SK-N-SH (cell line): ENCODE results near the gene MINDY1. TPM values are rescaled to one million over a fixed set of nuclear protein-coding genes. Genes with fewer than 3 reads are reported as not detected.

Experiments used
- CTCF ChIA-PET: fragments of 300-600, 350-600 bp; formaldehyde crosslinking; extraction: SDS; loops from one replicate; lab custom pipeline; 2021; lab: Yijun Ruan, JAX
- POLR2A ChIA-PET: fragments of 350-600 bp; sonication (Branson Sonifier 250); formaldehyde crosslinking; extraction: SDS; loops from one replicate; lab custom pipeline; 2020; ENCODE audit warnings: antibody characterized with exemption, inconsistent platforms; lab: Yijun Ruan, JAX
- DNase-seq: peaks from one replicate; pipeline ENCODE4 v3.0.0; 2012
- H2AFZ ChIP-seq: fragments of 200-600 bp; sonication (generic); 2 replicates; pipeline ENCODE4 v1.8.1; 2016; ENCODE audit warnings: antibody characterized with exemption, mild to moderate bottlenecking, low read depth
- H3F3A ChIP-seq: fragments of 200-600 bp; sonication (generic); replicated peaks from 2 replicates; pipeline ENCODE3; 2016; ENCODE audit warnings: antibody characterized with exemption, mild to moderate bottlenecking; ENCODE audit not compliant: insufficient read depth
- H3K27ac ChIP-seq, 2 experiments: fragments of 200-500 bp in 1 of 2; fragments of 200-600 bp in 1 of 2; sonication (Bioruptor generic) in 1 of 2; sonication (generic), shearing (Covaris generic) in 1 of 2; 2 replicates each; pipeline versions ENCODE4 v1.5.1 to v1.6.1; 2014 to 2016; ENCODE audit warnings: low read depth in 2 of 2, inconsistent platforms in 1 of 2, low read length in 1 of 2, mild to moderate bottlenecking in 1 of 2, mixed read lengths in 1 of 2
- H3K27me3 ChIP-seq: fragments of 200-600 bp; sonication (generic), shearing (Covaris generic); 2 replicates; pipeline ENCODE4 v1.6.1; 2016; ENCODE audit warnings: mixed run types; ENCODE audit not compliant: insufficient read depth
- H3K36me3 ChIP-seq, 2 experiments: fragments of 200-500 bp in 1 of 2; fragments of 200-600 bp in 1 of 2; sonication (Bioruptor generic) in 1 of 2; sonication (generic) in 1 of 2; replicated peaks in 1 of 2; 2 replicates each; pipeline versions ENCODE3 to v1.5.1; 2014 to 2016; ENCODE audit warnings: low read length in 1 of 2, mild to moderate bottlenecking in 1 of 2; ENCODE audit not compliant: insufficient read depth in 2 of 2, control insufficient read depth in 1 of 2
- H3K4me1 ChIP-seq, 2 experiments: fragments of 200-500 bp in 1 of 2; fragments of 200-600 bp in 1 of 2; sonication (Bioruptor generic) in 1 of 2; sonication (generic), shearing (Covaris generic) in 1 of 2; 2 replicates each; pipeline versions ENCODE4 v1.5.1 to v1.6.1; 2014 to 2016; ENCODE audit warnings: low read depth in 1 of 2, low read length in 1 of 2, mixed run types in 1 of 2; ENCODE audit not compliant: insufficient read depth in 2 of 2, control insufficient read depth in 1 of 2
- H3K4me2 ChIP-seq: fragments of 200-600 bp; sonication (generic), shearing (Covaris generic); 2 replicates; pipeline ENCODE4 v1.6.1; 2017; ENCODE audit warnings: mixed run types
- H3K4me3 ChIP-seq, 2 experiments: fragments of 200-500 bp in 1 of 2; fragments of 200-600 bp in 1 of 2; sonication (Bioruptor generic) in 1 of 2; sonication (generic), shearing (Covaris generic) in 1 of 2; 2 replicates each; pipeline versions ENCODE4 v1.5.1 to v1.8.1; 2014 to 2016; ENCODE audit warnings: low read depth in 2 of 2, inconsistent platforms in 1 of 2, low read length in 1 of 2, mild to moderate bottlenecking in 1 of 2, mixed read lengths in 1 of 2, moderate library complexity in 1 of 2
- H3K79me2 ChIP-seq: fragments of 200-600 bp; sonication (generic); 2 replicates; pipeline ENCODE4 v1.8.1; 2017; ENCODE audit warnings: mild to moderate bottlenecking; ENCODE audit not compliant: insufficient read depth
- H3K9ac ChIP-seq: fragments of 200-600 bp; sonication (generic); 2 replicates; pipeline ENCODE4 v1.6.1; 2017; ENCODE audit warnings: mixed run types
- H3K9me2 ChIP-seq: fragments of 200-600 bp; sonication (generic); 2 replicates; pipeline ENCODE4 v1.6.1; 2017; ENCODE audit warnings: mixed run types
- H3K9me3 ChIP-seq: fragments of 200-600 bp; sonication (generic); 2 replicates; pipeline ENCODE4 v1.6.1; 2017; ENCODE audit warnings: mixed run types, mild to moderate bottlenecking, moderate library complexity
- H4K20me1 ChIP-seq: fragments of 200-600 bp; sonication (generic); 2 replicates; pipeline ENCODE4 v1.6.1; 2017; ENCODE audit warnings: mild to moderate bottlenecking, mixed run types; ENCODE audit not compliant: insufficient read depth
- CHD2 ChIP-seq: fragments of 150-350 bp; IDR thresholded peaks from 2 replicates; pipeline ENCODE4 v1.6.1; 2018; ENCODE audit warnings: low read length; ENCODE audit not compliant: partially characterized antibody
- EP300 ChIP-seq, 2 experiments: IDR thresholded peaks; 2 replicates each; pipeline versions ENCODE4 v1.4.0 to v1.6.1; 2012; ENCODE audit warnings: borderline replicate concordance in 1 of 2, low read depth in 1 of 2, low read length in 1 of 2
- FOXJ3 ChIP-seq: sonication (generic); formaldehyde crosslinking; IDR thresholded peaks from 2 replicates; pipeline ENCODE4 v1.5.1; 2020; ENCODE audit warnings: mild to moderate bottlenecking, missing genetic modification reagents
- FOXM1 ChIP-seq: IDR thresholded peaks from 2 replicates; pipeline ENCODE4 v1.4.0; 2012; ENCODE audit warnings: low read depth, mild to moderate bottlenecking
- GABPA ChIP-seq: IDR thresholded peaks from 2 replicates; pipeline ENCODE4 v1.4.0; 2012; ENCODE audit warnings: low read depth, mild to moderate bottlenecking
- MAX ChIP-seq: IDR thresholded peaks from 2 replicates; pipeline ENCODE4 v1.4.0; 2012; ENCODE audit warnings: low read depth
- MEF2A ChIP-seq: IDR thresholded peaks from 2 replicates; pipeline ENCODE4 v1.4.0; 2012; ENCODE audit warnings: low read depth, borderline replicate concordance
- NRF1 ChIP-seq: IDR thresholded peaks from 2 replicates; pipeline ENCODE4 v1.6.1; 2012; ENCODE audit warnings: low read depth, mild to moderate bottlenecking, low read length
- RCOR1 ChIP-seq: fragments of 150-350 bp; IDR thresholded peaks from 2 replicates; pipeline ENCODE4 v1.6.1; 2017; ENCODE audit warnings: antibody characterized with exemption, low read length
- REST ChIP-seq: IDR thresholded peaks from 2 replicates; pipeline ENCODE4 v1.6.1; 2012; ENCODE audit warnings: mild to moderate bottlenecking, low read depth, low read length, moderate library complexity
- RFX5 ChIP-seq: IDR thresholded peaks from 2 replicates; pipeline ENCODE4 v1.6.1; 2012; ENCODE audit warnings: mild to moderate bottlenecking, improper control_type of control experiment, low read length
- SIN3A ChIP-seq: IDR thresholded peaks from 2 replicates; pipeline ENCODE4 v1.6.1; 2012; ENCODE audit warnings: low read depth, mild to moderate bottlenecking, low read length, moderate library complexity, borderline replicate concordance
- TAF1 ChIP-seq: IDR thresholded peaks from 2 replicates; pipeline ENCODE4 v1.6.1; 2012; ENCODE audit warnings: low read depth, mild to moderate bottlenecking, low read length, moderate library complexity, borderline replicate concordance
- TEAD4 ChIP-seq: IDR thresholded peaks from 2 replicates; pipeline ENCODE4 v1.4.0; 2012; ENCODE audit warnings: mild to moderate bottlenecking, borderline replicate concordance; ENCODE audit not compliant: insufficient read depth
- USF1 ChIP-seq: IDR thresholded peaks from 2 replicates; pipeline ENCODE4 v1.4.0; 2012; ENCODE audit warnings: low read depth, borderline replicate concordance
- WGBS: methylation state at CpG from one replicate; pipeline ENCODE4 v1.1.6; 2017; ENCODE audit warnings: low lambda C conversion rate; 5-methylcytosine and 5-hydroxymethylcytosine counted together
- polyA plus RNA-seq, 3 experiments: library from polyadenylated mRNA; depleted of rRNA; stranded (reverse); fragments of >200 nt; gene quantifications; 2 replicates each; pipeline ENCODE4 v1.2.3, GENCODE V29; 2012
- TF ChIP-seq, protein P1 (sequence below): fragments of 200-600 bp; sonication (generic); IDR thresholded peaks from 2 replicates; pipeline ENCODE4 v1.6.1; 2017; ENCODE audit warnings: antibody characterized with exemption, mild to moderate bottlenecking, moderate library complexity

The MINDY1 gene
- polyA plus RNA-seq, 1 of the 3 experiments (the other 2 are of a cell fraction) = 6.0 TPM

GRCh38 chr1:150981177-150981804 lies 25.4 kb downstream of the MINDY1 start:
- Histone ChIP-seq H2AFZ (no peak overlapping the region), H3K9me3 (no peaks in the 10 kb centered on the region), H3K36me3 (no peaks in the 10 kb centered on the region), H3K27me3 (no peaks in the 10 kb centered on the region), H3K27ac (no peak overlapping the region), H3F3A (peaks cover 20% of the 10 kb centered on the region), H3K4me3 (no peak overlapping the region), H3K9ac (no peak overlapping the region), H4K20me1 (no peaks in the 10 kb centered on the region), H3K9me2 (no peaks in the 10 kb centered on the region), H3K4me2 (no peak overlapping the region), H3K79me2 (no peaks in the 10 kb centered on the region), H3K4me1 (peaks cover 23 to 24% of the 10 kb centered on the region in 2 experiments)
- 97% methylated on average over 4 of the region's 6 CpGs for WGBS
- TF ChIP-seq TAF1 = no peak
- TF ChIP-seq TEAD4 = no peak
- no peak for TF ChIP-seq RFX5
- TF ChIP-seq NRF1 = no peak
- no peak for TF ChIP-seq FOXM1
- TF ChIP-seq USF1 = no peak
- no peak for TF ChIP-seq GABPA
- TF ChIP-seq FOXJ3 = no peak
- no peak for TF ChIP-seq MEF2A
- no peak for TF ChIP-seq MAX
- TF ChIP-seq REST = no peak
- no peak for TF ChIP-seq SIN3A
- TF ChIP-seq, protein P1, sequence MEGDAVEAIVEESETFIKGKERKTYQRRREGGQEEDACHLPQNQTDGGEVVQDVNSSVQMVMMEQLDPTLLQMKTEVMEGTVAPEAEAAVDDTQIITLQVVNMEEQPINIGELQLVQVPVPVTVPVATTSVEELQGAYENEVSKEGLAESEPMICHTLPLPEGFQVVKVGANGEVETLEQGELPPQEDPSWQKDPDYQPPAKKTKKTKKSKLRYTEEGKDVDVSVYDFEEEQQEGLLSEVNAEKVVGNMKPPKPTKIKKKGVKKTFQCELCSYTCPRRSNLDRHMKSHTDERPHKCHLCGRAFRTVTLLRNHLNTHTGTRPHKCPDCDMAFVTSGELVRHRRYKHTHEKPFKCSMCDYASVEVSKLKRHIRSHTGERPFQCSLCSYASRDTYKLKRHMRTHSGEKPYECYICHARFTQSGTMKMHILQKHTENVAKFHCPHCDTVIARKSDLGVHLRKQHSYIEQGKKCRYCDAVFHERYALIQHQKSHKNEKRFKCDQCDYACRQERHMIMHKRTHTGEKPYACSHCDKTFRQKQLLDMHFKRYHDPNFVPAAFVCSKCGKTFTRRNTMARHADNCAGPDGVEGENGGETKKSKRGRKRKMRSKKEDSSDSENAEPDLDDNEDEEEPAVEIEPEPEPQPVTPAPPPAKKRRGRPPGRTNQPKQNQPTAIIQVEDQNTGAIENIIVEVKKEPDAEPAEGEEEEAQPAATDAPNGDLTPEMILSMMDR = no peak
- no peak for TF ChIP-seq EP300 (IDR thresholded peaks at IDR 0.05; ENCODE audit: borderline replicate concordance in 1 of 2, low read depth in 1 of 2, low read length in 1 of 2)
- no peak for TF ChIP-seq CHD2
- TF ChIP-seq RCOR1 = no peak
- ChIA-PET POLR2A (interaction anchor here (1.7 kb wide), 1 partner anchor 25 kb away, joined by 5 read pairs; the partner anchor contains the start of gene MINDY1), CTCF (interaction anchor here (0.9 to 17.0 kb wide), 4 partner anchors 11 to 66 kb away, joined by 3 to 371 read pairs (median 8); partner anchors contain the start of genes C1orf56 and MINDY1)
- DNase-seq = no peak
